ENCODE measurements around the gene SH3BP5L.

Gene SH3BP5L

DNA sequence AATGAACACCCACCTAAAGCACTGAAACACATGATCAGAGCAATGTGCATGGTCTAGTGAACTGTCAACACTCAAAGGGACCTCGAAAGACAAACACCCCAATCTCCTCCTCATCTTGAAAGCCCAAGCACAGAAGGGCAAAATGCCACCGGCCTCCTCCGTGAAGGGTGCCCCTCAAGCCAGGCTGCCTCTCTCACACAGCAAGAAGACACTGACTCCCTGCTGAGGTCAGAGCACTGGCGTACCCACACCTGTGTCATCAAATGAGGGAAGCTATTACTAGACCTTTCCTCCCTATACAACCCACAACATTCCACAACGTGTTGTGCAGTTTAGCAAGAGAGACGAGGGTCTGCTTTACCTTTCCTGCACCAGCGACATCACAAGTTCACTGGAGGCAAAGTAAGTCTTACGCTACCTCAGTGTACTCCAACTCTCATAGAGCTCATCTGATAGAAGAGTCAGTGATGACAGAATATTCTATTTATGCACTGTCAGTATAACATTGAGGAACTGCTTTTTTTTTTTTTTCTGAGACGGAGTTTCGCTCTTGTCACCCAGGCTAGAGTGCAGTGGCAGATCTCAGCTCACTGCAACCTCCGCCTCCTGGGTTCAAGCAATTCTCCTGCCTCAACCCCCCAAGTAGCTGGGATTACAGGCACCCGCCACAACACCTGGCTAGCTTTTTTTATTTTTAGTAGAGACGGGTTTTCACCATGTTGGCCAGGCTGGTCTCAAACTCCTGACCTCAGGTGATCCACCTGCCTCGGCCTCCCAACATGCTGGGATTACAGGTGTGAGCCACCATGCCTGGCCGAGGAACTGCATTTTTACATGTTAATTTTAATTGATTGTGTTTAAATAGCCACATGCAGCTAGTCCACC is 3.3 kb downstream of the SH3BP5L start:
- H3K4me3 ChIP-seq (ENCODE audit: low read length) = no peak overlapping the region
- no peaks in the 10 kb centered on the region for H3K27me3 ChIP-seq (ENCODE audit: control insufficient read depth, insufficient read depth, low read length)
- no peak overlapping the region for H3K27ac ChIP-seq (ENCODE audit: low read length)
- H3K9me3 ChIP-seq (ENCODE audit: control insufficient read depth, low read depth, low read length) = no peaks in the 10 kb centered on the region
- peaks cover 12% of the 10 kb centered on the region for H3K36me3 ChIP-seq (ENCODE audit: control insufficient read depth, low read depth, low read length)
- H3K9ac ChIP-seq (ENCODE audit: low read length) = no peak overlapping the region
- no peaks in the 10 kb centered on the region for H3K4me1 ChIP-seq (ENCODE audit: control insufficient read depth, low read depth, low read length)

DNA sequence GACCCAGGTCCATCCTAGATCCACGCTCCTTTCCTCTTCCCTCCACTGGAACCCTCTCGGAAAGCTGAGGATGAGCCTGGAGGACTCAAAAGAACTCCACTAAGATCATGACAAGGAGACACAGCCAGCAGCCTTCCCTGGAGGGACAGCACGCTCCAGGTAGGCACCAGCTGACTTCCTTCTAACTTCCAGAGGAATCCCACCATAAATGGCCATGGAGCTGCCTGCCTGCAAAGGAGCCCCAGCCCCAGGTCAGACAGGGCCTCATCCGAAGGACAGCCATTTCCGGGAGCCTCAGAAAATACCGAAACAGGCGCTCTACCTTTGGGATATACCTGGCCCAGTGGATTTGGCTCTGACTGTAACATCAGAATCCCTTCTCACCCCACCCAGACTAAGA is 4.1 kb downstream of the SH3BP5L start:
- H3K9ac ChIP-seq (ENCODE audit: low read length) = no peak overlapping the region
- no peak overlapping the region for H3K27ac ChIP-seq (ENCODE audit: low read length)
- no peaks in the 10 kb centered on the region for H3K27me3 ChIP-seq (ENCODE audit: control insufficient read depth, insufficient read depth, low read length)
- no peak overlapping the region for H3K4me3 ChIP-seq (ENCODE audit: low read length)
- no peaks in the 10 kb centered on the region for H3K4me1 ChIP-seq (ENCODE audit: control insufficient read depth, low read depth, low read length)
- no peaks in the 10 kb centered on the region for H3K9me3 ChIP-seq (ENCODE audit: control insufficient read depth, low read depth, low read length)
- peaks cover 12% of the 10 kb centered on the region for H3K36me3 ChIP-seq (ENCODE audit: control insufficient read depth, low read depth, low read length)

DNA sequence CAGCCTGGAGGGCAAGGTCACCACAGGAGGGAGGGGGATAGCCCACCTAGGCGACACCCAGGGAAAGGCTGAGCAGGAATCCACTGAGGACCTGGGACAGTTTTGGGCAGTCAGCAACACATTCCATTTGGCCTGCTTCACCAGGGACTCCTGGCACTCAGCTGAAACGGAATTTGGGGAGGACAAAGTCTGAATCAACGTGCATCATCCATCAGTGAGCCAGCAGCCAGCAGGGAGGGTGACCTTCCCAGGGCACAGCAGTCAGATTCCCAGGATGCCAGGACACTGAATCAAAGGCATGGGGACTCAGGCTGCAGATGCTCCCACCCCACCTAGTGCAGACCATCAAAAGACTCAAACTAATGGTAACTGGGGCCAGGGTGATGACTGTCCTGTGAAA is 4.6 kb downstream of the SH3BP5L start:
- no peak overlapping the region for H3K9ac ChIP-seq (ENCODE audit: low read length)
- peaks cover 16% of the 10 kb centered on the region for H3K36me3 ChIP-seq (ENCODE audit: control insufficient read depth, low read depth, low read length)
- H3K9me3 ChIP-seq (ENCODE audit: control insufficient read depth, low read depth, low read length) = no peaks in the 10 kb centered on the region
- no peaks in the 10 kb centered on the region for H3K4me1 ChIP-seq (ENCODE audit: control insufficient read depth, low read depth, low read length)
- no peak overlapping the region for H3K4me3 ChIP-seq (ENCODE audit: low read length)
- H3K27me3 ChIP-seq (ENCODE audit: control insufficient read depth, insufficient read depth, low read length) = no peaks in the 10 kb centered on the region
- no peak overlapping the region for H3K27ac ChIP-seq (ENCODE audit: low read length)

DNA sequence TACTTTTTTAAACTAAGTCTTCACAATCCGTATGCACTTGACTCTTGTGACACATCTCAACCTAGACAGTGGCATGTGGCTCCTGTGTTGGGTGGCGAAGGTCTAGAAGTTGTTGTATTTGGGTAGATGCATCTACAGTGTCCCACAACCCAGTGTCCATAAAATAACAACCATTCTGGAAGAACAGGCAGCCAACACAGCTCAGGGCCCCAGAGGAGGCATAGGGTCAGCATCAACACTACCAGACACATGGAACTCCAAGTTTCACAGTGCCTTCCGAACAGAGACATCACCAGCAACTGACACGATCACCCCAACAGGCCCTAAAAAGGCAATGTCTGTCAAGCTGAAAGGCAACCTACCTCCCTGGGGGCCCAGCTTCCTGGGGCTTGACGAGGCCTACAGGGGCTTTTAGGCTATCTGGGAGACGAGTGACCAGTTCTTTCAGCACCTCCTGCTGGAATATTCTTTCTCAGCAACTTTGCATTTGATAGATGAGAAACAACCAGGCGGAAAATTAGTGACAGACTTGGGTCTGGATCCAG is 5.6 kb downstream of the SH3BP5L start:
- H3K9ac ChIP-seq (ENCODE audit: low read length) = no peak overlapping the region
- H3K4me1 ChIP-seq (ENCODE audit: control insufficient read depth, low read depth, low read length) = no peaks in the 10 kb centered on the region
- peaks cover 21% of the 10 kb centered on the region for H3K36me3 ChIP-seq (ENCODE audit: control insufficient read depth, low read depth, low read length)
- H3K9me3 ChIP-seq (ENCODE audit: control insufficient read depth, low read depth, low read length) = no peaks in the 10 kb centered on the region
- H3K4me3 ChIP-seq (ENCODE audit: low read length) = no peak overlapping the region
- H3K27ac ChIP-seq (ENCODE audit: low read length) = no peak overlapping the region
- no peaks in the 10 kb centered on the region for H3K27me3 ChIP-seq (ENCODE audit: control insufficient read depth, insufficient read depth, low read length)

DNA sequence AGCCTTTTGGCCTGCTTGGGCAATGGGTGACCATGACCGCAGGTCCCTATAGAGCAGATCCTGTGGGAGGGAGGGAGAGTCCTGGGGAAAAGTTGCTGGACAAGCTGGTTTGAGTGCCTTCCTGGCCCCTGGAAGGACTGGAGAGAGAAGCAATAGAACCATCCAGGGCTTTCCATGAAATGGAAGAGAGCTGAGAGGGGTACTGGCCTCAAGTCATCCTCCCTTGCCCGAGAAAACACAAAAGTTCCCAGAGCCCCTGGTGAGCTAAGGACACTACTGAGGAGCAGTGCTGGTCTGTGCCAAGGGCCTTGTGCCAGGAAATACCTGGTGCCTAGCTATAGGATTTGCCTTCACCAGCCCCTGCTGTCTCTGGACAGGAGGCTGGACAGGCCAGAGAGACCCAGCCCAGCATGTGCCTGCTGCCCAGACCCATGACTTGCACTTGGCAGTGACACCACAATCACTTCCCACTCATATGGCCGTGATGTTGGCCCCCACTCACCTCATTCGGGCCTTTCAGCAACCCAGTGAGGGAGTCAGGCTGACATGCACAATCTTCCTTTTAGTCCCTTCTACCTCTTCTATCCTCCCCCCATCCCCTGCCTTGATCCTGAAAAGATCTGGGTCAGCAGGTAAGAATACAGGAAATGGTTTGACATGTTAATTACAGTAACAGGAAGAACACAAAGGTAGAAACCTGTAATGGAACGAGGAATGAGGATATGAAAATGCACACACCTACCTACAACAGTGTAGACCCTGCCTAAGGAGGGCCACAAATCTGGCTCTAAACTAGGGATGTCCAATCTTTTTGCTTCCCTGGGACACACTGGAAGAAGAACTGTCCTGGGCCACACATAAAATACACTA is 7.0 kb downstream of the SH3BP5L start:
- Histone ChIP-seq H3K9ac (ENCODE audit: low read length) (no peak overlapping the region), H3K36me3 (ENCODE audit: control insufficient read depth, low read depth, low read length) (peaks cover 25% of the 10 kb centered on the region), H3K27me3 (ENCODE audit: control insufficient read depth, insufficient read depth, low read length) (no peaks in the 10 kb centered on the region), H3K4me1 (ENCODE audit: control insufficient read depth, low read depth, low read length) (no peaks in the 10 kb centered on the region), H3K27ac (ENCODE audit: low read length) (no peak overlapping the region), H3K9me3 (ENCODE audit: control insufficient read depth, low read depth, low read length) (no peaks in the 10 kb centered on the region), H3K4me3 (ENCODE audit: low read length) (no peak overlapping the region)

DNA sequence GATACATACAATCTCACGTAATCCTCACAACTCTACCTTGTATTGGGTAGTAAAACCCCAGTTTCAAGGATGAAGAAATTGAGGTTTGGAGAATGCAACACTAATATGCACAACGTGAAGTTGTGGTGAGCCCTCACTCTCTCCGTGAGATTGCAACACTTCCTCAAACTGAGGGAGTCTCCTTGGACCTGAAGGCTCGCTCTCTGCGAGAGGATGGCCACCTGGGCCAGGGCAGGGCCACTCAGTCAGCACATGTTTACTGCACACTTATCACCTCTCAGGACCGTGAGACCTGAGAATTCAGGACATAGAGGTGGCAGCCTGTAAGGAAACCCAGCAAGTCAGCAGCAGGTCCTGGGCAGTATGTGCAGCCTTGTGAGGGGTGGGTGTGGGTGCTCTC is 8.7 kb downstream of the SH3BP5L start:
- no peaks in the 10 kb centered on the region for H3K27me3 ChIP-seq (ENCODE audit: control insufficient read depth, insufficient read depth, low read length)
- no peak overlapping the region for H3K27ac ChIP-seq (ENCODE audit: low read length)
- no peak overlapping the region for H3K4me3 ChIP-seq (ENCODE audit: low read length)
- H3K4me1 ChIP-seq (ENCODE audit: control insufficient read depth, low read depth, low read length) = no peaks in the 10 kb centered on the region
- H3K9me3 ChIP-seq (ENCODE audit: control insufficient read depth, low read depth, low read length) = no peaks in the 10 kb centered on the region
- H3K9ac ChIP-seq (ENCODE audit: low read length) = no peak overlapping the region
- peaks cover 23% of the 10 kb centered on the region for H3K36me3 ChIP-seq (ENCODE audit: control insufficient read depth, low read depth, low read length)

DNA sequence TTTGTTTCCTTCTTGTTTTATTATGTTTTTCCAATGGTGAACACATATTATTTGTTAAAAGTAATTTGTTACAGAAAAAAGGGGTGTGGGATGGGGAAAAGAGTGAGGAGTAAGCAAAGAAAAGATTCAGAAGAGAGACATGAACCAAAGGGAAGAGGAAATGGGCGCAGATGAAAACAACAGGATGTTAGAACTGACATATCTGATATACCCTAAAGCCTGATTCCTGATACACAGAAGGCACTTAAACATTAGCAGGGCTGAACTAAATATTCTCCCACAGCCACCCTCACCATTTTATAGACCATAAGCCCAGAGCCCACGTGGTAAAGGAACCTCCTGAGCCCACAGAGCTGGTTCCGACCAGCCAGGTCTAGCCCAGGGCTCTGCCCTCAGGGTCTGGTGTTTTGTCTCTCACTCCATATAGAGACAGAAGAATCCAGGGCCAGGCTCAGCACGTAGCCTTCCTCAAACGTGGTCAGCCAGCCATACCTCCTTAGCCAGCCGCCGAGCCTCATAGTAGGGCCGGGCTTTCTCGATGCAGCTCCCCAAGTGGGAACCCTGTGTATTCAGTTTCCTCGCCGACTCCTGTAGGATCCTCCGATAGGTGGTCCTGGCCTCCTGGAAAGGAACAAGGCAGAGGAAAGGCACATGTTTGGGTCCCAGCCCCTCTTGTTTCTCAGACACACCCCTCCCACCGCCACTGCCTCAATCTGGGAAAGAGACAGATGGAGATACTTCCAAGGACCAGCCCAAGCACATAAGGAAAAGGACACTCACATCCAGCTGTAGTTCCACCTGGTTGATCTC is 9.5 kb downstream of the SH3BP5L start:
- Histone ChIP-seq H3K27me3 (ENCODE audit: control insufficient read depth, insufficient read depth, low read length) (no peaks in the 10 kb centered on the region), H3K4me3 (ENCODE audit: low read length) (no peak overlapping the region), H3K36me3 (ENCODE audit: control insufficient read depth, low read depth, low read length) (peaks cover 29% of the 10 kb centered on the region), H3K9ac (ENCODE audit: low read length) (no peak overlapping the region), H3K27ac (ENCODE audit: low read length) (no peak overlapping the region), H3K4me1 (ENCODE audit: control insufficient read depth, low read depth, low read length) (no peaks in the 10 kb centered on the region), H3K9me3 (ENCODE audit: control insufficient read depth, low read depth, low read length) (no peaks in the 10 kb centered on the region)

DNA sequence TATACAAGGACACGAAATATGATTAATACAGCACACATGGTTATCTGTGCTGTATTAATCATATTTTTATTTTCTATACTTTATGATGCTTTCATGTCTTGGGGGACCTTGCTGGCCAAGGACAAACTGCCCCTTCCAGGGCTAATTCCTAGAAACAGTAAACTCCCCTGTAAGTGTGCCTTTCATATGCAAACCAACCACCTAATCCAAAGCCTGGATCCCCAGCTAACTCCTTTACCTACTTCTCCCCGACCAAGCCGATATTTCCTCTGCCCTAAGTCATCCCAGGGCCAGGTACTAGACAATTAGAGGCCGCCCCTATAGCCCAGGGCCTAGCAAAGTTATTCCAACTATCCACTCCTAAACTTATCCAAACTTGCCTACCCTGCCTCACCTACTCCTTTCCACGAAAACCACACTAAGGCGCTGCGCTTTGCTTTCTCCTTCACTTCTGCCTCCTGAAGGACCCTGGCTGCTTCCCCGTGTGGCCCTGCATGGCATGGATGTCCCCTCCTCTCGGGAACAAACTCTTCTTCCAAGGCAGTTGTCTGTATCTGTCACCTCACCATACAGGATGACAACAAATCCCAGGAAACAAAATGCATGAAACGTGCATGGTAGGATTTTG is 10.2 kb downstream of the SH3BP5L start:
- Histone ChIP-seq H3K4me3 (ENCODE audit: low read length) (no peak overlapping the region), H3K9ac (ENCODE audit: low read length) (no peak overlapping the region), H3K27ac (ENCODE audit: low read length) (no peak overlapping the region), H3K36me3 (ENCODE audit: control insufficient read depth, low read depth, low read length) (peaks cover 30% of the 10 kb centered on the region), H3K4me1 (ENCODE audit: control insufficient read depth, low read depth, low read length) (no peaks in the 10 kb centered on the region), H3K9me3 (ENCODE audit: control insufficient read depth, low read depth, low read length) (no peaks in the 10 kb centered on the region), H3K27me3 (ENCODE audit: control insufficient read depth, insufficient read depth, low read length) (no peaks in the 10 kb centered on the region)

DNA sequence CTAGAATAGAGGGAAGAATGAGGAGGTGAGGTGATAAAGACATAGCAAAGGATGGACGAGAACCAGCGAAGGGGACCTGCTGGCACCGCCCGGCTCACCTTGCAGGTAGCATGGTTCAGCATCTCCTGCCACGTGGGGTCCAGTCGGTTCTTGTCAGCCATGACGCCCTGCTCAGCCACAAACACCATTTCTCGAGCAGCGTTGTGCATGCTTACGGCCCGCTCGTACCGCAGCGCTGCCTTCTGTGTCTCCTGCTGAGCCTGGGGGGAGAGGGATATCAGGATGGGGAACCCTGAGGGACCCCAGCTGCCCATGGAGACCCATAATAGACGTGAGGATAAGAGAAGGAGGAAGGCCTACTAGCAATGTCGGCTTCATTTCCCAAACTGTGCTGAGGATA is 11.4 kb downstream of the SH3BP5L start:
- H3K27ac ChIP-seq (ENCODE audit: low read length) = no peak overlapping the region

DNA sequence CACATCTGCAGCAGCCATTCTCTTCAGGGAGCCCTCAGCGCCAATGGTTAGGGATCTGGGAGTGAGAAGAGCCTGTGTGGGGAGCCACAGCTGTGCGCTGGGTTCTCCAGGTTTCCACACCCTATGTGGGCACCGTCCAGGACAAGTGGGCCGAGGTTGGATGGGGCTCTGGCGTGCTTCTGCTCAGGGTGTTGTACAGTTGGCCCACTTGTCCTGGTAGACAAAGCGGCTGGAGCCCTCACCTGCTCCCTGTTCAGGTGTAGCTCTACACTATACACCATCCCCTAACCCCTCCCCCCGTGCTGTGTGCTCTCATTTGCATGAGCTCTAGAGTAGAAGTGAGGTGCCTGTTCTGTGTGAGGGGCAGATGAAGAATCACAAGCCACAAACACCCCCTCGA is 12.2 kb downstream of the SH3BP5L start:
- Histone ChIP-seq H3K4me1 (ENCODE audit: control insufficient read depth, low read depth, low read length) (no peaks in the 10 kb centered on the region), H3K27me3 (ENCODE audit: control insufficient read depth, insufficient read depth, low read length) (no peaks in the 10 kb centered on the region)

More for the DNA sequence above, 11.4 kb downstream of the SH3BP5L start:
- Histone ChIP-seq H3K4me1 (ENCODE audit: control insufficient read depth, low read depth, low read length) (no peaks in the 10 kb centered on the region), H3K36me3 (ENCODE audit: control insufficient read depth, low read depth, low read length) (peaks cover 30% of the 10 kb centered on the region), H3K27me3 (ENCODE audit: control insufficient read depth, insufficient read depth, low read length) (no peaks in the 10 kb centered on the region), H3K4me3 (ENCODE audit: low read length) (no peak overlapping the region), H3K9ac (ENCODE audit: low read length) (no peak overlapping the region), H3K9me3 (ENCODE audit: control insufficient read depth, low read depth, low read length) (no peaks in the 10 kb centered on the region)

More for the DNA sequence above, 12.2 kb downstream of the SH3BP5L start:
- Histone ChIP-seq H3K9me3 (ENCODE audit: control insufficient read depth, low read depth, low read length) (no peaks in the 10 kb centered on the region), H3K27ac (ENCODE audit: low read length) (no peak overlapping the region), H3K9ac (ENCODE audit: low read length) (no peak overlapping the region), H3K36me3 (ENCODE audit: control insufficient read depth, low read depth, low read length) (peaks cover 30% of the 10 kb centered on the region), H3K4me3 (ENCODE audit: low read length) (no peak overlapping the region)

All from iPS-18a (cell line).